DOHH2 (cell line): Measurements from ENCODE around the gene PCCA.

ENCODE experiments used
- H3F3A ChIP-seq: fragments of 200-600 bp; sonication (generic), shearing (Covaris generic); 2 replicates; pipeline ENCODE4 v1.6.0; 2016; ENCODE audit warnings: antibody characterized with exemption, mild to moderate bottlenecking; ENCODE audit not compliant: control insufficient read depth, insufficient read depth
- H3K27ac ChIP-seq: fragments of 200-600 bp; sonication (generic); 2 replicates; pipeline ENCODE4 v1.5.1; 2014; ENCODE audit warnings: low read depth, mild to moderate bottlenecking, low read length, moderate library complexity
- H3K27me3 ChIP-seq: fragments of 200-600 bp; sonication (generic); 2 replicates; pipeline ENCODE4 v1.6.1; 2014; ENCODE audit warnings: mild to moderate bottlenecking, low read length, mixed read lengths; ENCODE audit not compliant: control insufficient read depth
- H3K36me3 ChIP-seq: fragments of 200-600 bp; sonication (generic); 2 replicates; pipeline ENCODE4 v1.6.1; 2014; ENCODE audit warnings: mild to moderate bottlenecking, low read length, moderate library complexity, mixed read lengths; ENCODE audit not compliant: control insufficient read depth
- H3K4me1 ChIP-seq: fragments of 200-600 bp; sonication (generic); 2 replicates; pipeline ENCODE4 v1.6.1; 2014; ENCODE audit warnings: mild to moderate bottlenecking, low read length, mixed read lengths; ENCODE audit not compliant: control insufficient read depth
- H3K4me2 ChIP-seq: fragments of 200-600 bp; sonication (generic); 2 replicates; pipeline ENCODE4 v1.6.0; 2014; ENCODE audit warnings: mild to moderate bottlenecking, low read length, moderate library complexity
- H3K4me3 ChIP-seq: fragments of 200-600 bp; sonication (generic); 2 replicates; pipeline ENCODE4 v1.5.1; 2014; ENCODE audit warnings: mild to moderate bottlenecking, low read length, mixed read lengths
- H3K79me2 ChIP-seq: fragments of 200-600 bp; sonication (generic); 2 replicates; pipeline ENCODE4 v1.6.1; 2014; ENCODE audit warnings: mild to moderate bottlenecking, low read length, mixed read lengths; ENCODE audit not compliant: control insufficient read depth
- H3K9me2 ChIP-seq: fragments of 200-600 bp; sonication (generic); replicated peaks from 2 replicates; pipeline ENCODE4 v1.6.1; 2014; ENCODE audit warnings: mild to moderate bottlenecking, low read length, mixed read lengths; ENCODE audit not compliant: control insufficient read depth
- H3K9me3 ChIP-seq: fragments of 200-600 bp; sonication (generic); 2 replicates; pipeline ENCODE4 v1.6.1; 2014; ENCODE audit warnings: antibody characterized with exemption, low read length, mixed read lengths; ENCODE audit not compliant: control insufficient read depth, insufficient read depth
- H4K20me1 ChIP-seq: fragments of 200-600 bp; sonication (generic); 2 replicates; pipeline ENCODE4 v1.6.0; 2014; ENCODE audit warnings: low read depth, mild to moderate bottlenecking, antibody characterized with exemption, low read length, moderate library complexity; ENCODE audit not compliant: control insufficient read depth, insufficient read depth
- EZH2phosphoT487 ChIP-seq: fragments of 200-600 bp; sonication (generic); IDR thresholded peaks from 2 replicates; pipeline ENCODE4 v1.6.1; 2017; ENCODE audit warnings: borderline replicate concordance, mild to moderate bottlenecking, antibody characterized with exemption, low read length, moderate library complexity, mixed read lengths
- TF ChIP-seq, protein P1 (sequence below): fragments of 200-600 bp; sonication (generic); IDR thresholded peaks from one replicate; pipeline ENCODE4 v1.5.1; 2014; ENCODE audit warnings: antibody characterized with exemption, mild to moderate bottlenecking, low read depth, low read length; ENCODE audit not compliant: poor library complexity, severe bottlenecking

PCCA gene

DNA sequence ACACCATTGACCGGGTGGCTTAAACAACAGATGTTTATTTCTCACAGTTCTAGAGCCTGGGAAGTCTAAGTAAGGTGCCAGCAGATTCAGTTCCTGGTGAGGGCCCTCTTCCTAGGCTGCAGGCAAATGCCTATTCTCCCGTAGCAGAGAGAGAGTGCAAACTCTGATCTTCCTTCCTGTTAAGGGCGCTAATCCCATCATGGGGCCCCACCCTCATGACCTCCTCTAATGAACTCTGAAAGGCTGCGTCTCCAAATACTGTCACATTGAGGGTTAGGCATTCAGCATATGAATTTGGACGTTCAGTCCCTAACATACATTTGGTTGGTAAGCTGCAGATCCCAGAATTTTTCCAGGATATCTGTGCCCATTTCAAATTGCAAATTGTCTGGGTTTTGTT lies 370.9 kb downstream of the PCCA start:
- H3K27me3 ChIP-seq: no peaks in the 10 kb centered on the region
- no peak overlapping the region for H3K4me3 ChIP-seq
- H3K4me1 ChIP-seq: no peaks in the 10 kb centered on the region
- H3K36me3 ChIP-seq: no peaks in the 10 kb centered on the region
- no peaks in the 10 kb centered on the region for H3K9me3 ChIP-seq
- no peak for TF ChIP-seq EZH2phosphoT487
- TF ChIP-seq, protein P1, sequence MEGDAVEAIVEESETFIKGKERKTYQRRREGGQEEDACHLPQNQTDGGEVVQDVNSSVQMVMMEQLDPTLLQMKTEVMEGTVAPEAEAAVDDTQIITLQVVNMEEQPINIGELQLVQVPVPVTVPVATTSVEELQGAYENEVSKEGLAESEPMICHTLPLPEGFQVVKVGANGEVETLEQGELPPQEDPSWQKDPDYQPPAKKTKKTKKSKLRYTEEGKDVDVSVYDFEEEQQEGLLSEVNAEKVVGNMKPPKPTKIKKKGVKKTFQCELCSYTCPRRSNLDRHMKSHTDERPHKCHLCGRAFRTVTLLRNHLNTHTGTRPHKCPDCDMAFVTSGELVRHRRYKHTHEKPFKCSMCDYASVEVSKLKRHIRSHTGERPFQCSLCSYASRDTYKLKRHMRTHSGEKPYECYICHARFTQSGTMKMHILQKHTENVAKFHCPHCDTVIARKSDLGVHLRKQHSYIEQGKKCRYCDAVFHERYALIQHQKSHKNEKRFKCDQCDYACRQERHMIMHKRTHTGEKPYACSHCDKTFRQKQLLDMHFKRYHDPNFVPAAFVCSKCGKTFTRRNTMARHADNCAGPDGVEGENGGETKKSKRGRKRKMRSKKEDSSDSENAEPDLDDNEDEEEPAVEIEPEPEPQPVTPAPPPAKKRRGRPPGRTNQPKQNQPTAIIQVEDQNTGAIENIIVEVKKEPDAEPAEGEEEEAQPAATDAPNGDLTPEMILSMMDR: no peak
- H3K79me2 ChIP-seq: no peaks in the 10 kb centered on the region
- H3K9me2 ChIP-seq: no peaks in the 10 kb centered on the region
- H3K27ac ChIP-seq: no peak overlapping the region
- H3K4me2 ChIP-seq: no peak overlapping the region
- H3F3A ChIP-seq: no peaks in the 10 kb centered on the region
- H4K20me1 ChIP-seq: no peaks in the 10 kb centered on the region

DNA sequence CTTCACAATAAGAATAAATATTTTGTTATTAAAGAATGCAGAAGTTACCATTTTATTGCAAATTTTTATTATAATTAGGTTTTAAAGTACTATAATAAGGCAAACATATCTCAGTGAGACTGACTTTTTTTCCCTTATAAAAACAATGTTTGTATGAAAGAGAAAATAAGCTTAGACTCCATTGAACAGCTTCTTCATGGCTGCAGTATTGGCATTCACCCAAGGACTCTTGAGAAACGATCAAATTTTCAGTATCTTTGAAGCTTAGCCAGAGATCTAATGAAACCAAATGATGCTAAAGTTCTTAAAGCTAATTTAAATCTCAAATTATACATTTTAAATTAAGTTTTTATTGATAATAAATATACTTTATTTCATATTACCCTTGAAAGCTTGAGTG lies 371.4 kb downstream of the PCCA start:
- H3K4me2 ChIP-seq: no peak overlapping the region
- no peaks in the 10 kb centered on the region for H3K27me3 ChIP-seq
- H3K4me3 ChIP-seq: no peak overlapping the region
- H3F3A ChIP-seq: no peaks in the 10 kb centered on the region
- H3K9me2 ChIP-seq: no peaks in the 10 kb centered on the region
- TF ChIP-seq, protein P1: no peak
- TF ChIP-seq EZH2phosphoT487: no peak
- H3K27ac ChIP-seq: no peak overlapping the region
- H4K20me1 ChIP-seq: no peaks in the 10 kb centered on the region
- H3K4me1 ChIP-seq: no peaks in the 10 kb centered on the region
- no peaks in the 10 kb centered on the region for H3K36me3 ChIP-seq
- no peaks in the 10 kb centered on the region for H3K79me2 ChIP-seq
- H3K9me3 ChIP-seq: no peaks in the 10 kb centered on the region

DNA sequence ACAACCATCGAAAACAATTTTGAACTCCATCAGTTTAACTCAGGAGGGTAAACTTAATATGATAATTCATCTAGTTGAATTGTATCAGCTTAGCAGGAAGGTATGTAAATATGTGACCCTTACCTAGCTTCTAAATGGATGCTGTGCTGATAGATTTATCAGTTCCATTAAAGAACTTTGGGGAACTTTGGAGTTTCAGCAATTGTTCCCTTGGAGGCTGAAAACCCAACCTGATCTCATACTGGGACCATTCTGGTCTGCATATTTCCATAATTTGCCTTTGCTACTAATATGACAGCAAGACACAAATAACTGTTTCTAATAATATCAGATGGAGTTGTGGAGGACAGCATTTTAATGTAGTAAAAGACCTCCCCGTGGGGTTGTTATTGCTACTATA lies 371.9 kb downstream of the PCCA start:
- Histone ChIP-seq H3F3A (no peaks in the 10 kb centered on the region), H3K4me1 (no peaks in the 10 kb centered on the region)
- TF ChIP-seq EZH2phosphoT487: no peak
- TF ChIP-seq, protein P1: no peak

More for the DNA sequence above, 371.9 kb downstream of the PCCA start:
- H3K27ac ChIP-seq: no peak overlapping the region
- no peaks in the 10 kb centered on the region for H3K79me2 ChIP-seq
- no peaks in the 10 kb centered on the region for H3K27me3 ChIP-seq
- H4K20me1 ChIP-seq: no peaks in the 10 kb centered on the region
- H3K9me3 ChIP-seq: no peaks in the 10 kb centered on the region
- H3K36me3 ChIP-seq: no peaks in the 10 kb centered on the region
- no peaks in the 10 kb centered on the region for H3K9me2 ChIP-seq
- no peak overlapping the region for H3K4me2 ChIP-seq
- no peak overlapping the region for H3K4me3 ChIP-seq
